Measurements from ENCODE around the gene UBR3. TPM values are rescaled to one million over a fixed set of nuclear protein-coding genes. Genes with fewer than 3 reads are reported as not detected.

UBR3 gene
- total and polyA plus RNA-seq, 8 donors = 7.3 to 26.8 (median 20.5) TPM

GRCh38 chr2:169790581-169790980, 36.7 kb upstream of the UBR3 start:
- FAIRE-seq = no peak
- TF ChIP-seq CTCF (IDR thresholded peaks at IDR 0.05) = no peak

GRCh38 chr2:169795181-169795580, 32.1 kb upstream of the UBR3 start:
- no peak for TF ChIP-seq CTCF (IDR thresholded peaks at IDR 0.05)
- no peak overlapping the region for H3K4me3 ChIP-seq
- DNase-seq = no peak
- WGBS, 2 donors = 63 to 77% methylated on average over 2 of the region's 2 CpGs
- peaks cover 0 to 7% (median 0%) of the 10 kb centered on the region in 3 donors for H3K4me1 ChIP-seq
- FAIRE-seq = no peak
- no peaks in the 10 kb centered on the region for H3K27me3 ChIP-seq
- no peak overlapping the region for H3K27ac ChIP-seq
- no peak for ATAC-seq
- intact Hi-C loops (cut with DNase I) = no loop called here
- no peaks in the 10 kb centered on the region for H3K9me3 ChIP-seq
- no peaks in the 10 kb centered on the region for H3K36me3 ChIP-seq

More at GRCh38 chr2:169790581-169790980, 36.7 kb upstream of the UBR3 start:
- H3K4me3 ChIP-seq = no peak overlapping the region
- H3K27me3 ChIP-seq = no peaks in the 10 kb centered on the region
- intact Hi-C loops (cut with DNase I) = no loop called here
- H3K4me1 ChIP-seq = no peaks in the 10 kb centered on the region
- no peak overlapping the region for H3K27ac ChIP-seq
- H3K36me3 ChIP-seq = no peaks in the 10 kb centered on the region
- H3K9me3 ChIP-seq = no peaks in the 10 kb centered on the region
- 71 to 82% methylated on average over 3 to 5 of the region's 5 CpGs for WGBS, 2 donors
- DNase-seq (no peak), ATAC-seq (no peak)

- no peak overlapping the region for H3K4me3 ChIP-seq
- H3K36me3 ChIP-seq = no peaks in the 10 kb centered on the region
- WGBS, 2 donors = 77 to 79% methylated on average over 6 of the region's 6 CpGs
- intact Hi-C loops (cut with DNase I) = no loop called here
- H3K9me3 ChIP-seq = no peaks in the 10 kb centered on the region
- DNase-seq = no peak
- no peaks in the 10 kb centered on the region for H3K27me3 ChIP-seq
- no peak for ATAC-seq
- H3K4me1 ChIP-seq = peaks cover 0 to 7% (median 0%) of the 10 kb centered on the region in 3 donors
- FAIRE-seq = no peak
- TF ChIP-seq CTCF (IDR thresholded peaks at IDR 0.05) = no peak
- no peak overlapping the region for H3K27ac ChIP-seq
Observed at GRCh38 chr2:169796441-169796840, 30.8 kb upstream of the UBR3 start.

- no peak for ATAC-seq
- 80 to 82% methylated on average over 5 of the region's 5 CpGs for WGBS, 2 donors
- FAIRE-seq = no peak
Observed at GRCh38 chr2:169797601-169798000, 29.7 kb upstream of the UBR3 start.

More at GRCh38 chr2:169797601-169798000, 29.7 kb upstream of the UBR3 start:
- Histone ChIP-seq H3K27me3 (no peaks in the 10 kb centered on the region), H3K36me3 (no peaks in the 10 kb centered on the region), H3K4me1 (peaks cover 0 to 7% (median 0%) of the 10 kb centered on the region in 3 donors), H3K4me3 (no peak overlapping the region), H3K9me3 (no peaks in the 10 kb centered on the region), H3K27ac (no peak overlapping the region)
- no peak for TF ChIP-seq CTCF (IDR thresholded peaks at IDR 0.05)
- intact Hi-C loops (cut with DNase I) = no loop called here
- no peak for DNase-seq
